GM12864 (cell line): Measurements from ENCODE around the gene VILL.

Experiments used
- DNase-seq: peaks from one replicate; pipeline ENCODE4 v3.0.0-alpha.2; 2011; ENCODE audit warnings: low read depth
- H3K4me3 ChIP-seq: 2 replicates; pipeline ENCODE4 v1.5.1; 2011; ENCODE audit warnings: mild to moderate bottlenecking, low read depth, low read length, control low read depth
- TF ChIP-seq, protein P1 (sequence below): IDR thresholded peaks from 2 replicates; pipeline ENCODE4 v1.5.1; 2011; ENCODE audit warnings: low read depth, mild to moderate bottlenecking, moderate library complexity, low read length, control low read depth, inconsistent platforms; ENCODE audit errors: missing control alignments

VILL gene

DNA sequence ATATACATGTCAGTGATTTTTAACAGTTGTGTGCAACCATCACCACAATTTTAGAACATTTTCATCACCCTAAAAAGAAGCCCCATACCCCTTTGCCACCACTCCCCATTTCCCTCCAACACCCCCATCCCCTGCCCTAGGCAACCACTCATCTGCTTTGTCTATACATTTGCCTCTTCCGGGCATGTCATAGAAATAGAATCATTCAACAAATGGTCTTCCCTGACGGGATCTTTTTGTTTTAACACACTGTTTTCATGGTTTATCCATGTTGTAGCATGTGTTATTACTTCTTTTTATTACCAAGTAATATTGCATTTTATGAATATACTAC is 4.0 kb downstream of the VILL start:
- TF ChIP-seq, protein P1, sequence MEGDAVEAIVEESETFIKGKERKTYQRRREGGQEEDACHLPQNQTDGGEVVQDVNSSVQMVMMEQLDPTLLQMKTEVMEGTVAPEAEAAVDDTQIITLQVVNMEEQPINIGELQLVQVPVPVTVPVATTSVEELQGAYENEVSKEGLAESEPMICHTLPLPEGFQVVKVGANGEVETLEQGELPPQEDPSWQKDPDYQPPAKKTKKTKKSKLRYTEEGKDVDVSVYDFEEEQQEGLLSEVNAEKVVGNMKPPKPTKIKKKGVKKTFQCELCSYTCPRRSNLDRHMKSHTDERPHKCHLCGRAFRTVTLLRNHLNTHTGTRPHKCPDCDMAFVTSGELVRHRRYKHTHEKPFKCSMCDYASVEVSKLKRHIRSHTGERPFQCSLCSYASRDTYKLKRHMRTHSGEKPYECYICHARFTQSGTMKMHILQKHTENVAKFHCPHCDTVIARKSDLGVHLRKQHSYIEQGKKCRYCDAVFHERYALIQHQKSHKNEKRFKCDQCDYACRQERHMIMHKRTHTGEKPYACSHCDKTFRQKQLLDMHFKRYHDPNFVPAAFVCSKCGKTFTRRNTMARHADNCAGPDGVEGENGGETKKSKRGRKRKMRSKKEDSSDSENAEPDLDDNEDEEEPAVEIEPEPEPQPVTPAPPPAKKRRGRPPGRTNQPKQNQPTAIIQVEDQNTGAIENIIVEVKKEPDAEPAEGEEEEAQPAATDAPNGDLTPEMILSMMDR: no peak
- DNase-seq: no peak
- H3K4me3 ChIP-seq: peak overlapping the region; percentile 63

DNA sequence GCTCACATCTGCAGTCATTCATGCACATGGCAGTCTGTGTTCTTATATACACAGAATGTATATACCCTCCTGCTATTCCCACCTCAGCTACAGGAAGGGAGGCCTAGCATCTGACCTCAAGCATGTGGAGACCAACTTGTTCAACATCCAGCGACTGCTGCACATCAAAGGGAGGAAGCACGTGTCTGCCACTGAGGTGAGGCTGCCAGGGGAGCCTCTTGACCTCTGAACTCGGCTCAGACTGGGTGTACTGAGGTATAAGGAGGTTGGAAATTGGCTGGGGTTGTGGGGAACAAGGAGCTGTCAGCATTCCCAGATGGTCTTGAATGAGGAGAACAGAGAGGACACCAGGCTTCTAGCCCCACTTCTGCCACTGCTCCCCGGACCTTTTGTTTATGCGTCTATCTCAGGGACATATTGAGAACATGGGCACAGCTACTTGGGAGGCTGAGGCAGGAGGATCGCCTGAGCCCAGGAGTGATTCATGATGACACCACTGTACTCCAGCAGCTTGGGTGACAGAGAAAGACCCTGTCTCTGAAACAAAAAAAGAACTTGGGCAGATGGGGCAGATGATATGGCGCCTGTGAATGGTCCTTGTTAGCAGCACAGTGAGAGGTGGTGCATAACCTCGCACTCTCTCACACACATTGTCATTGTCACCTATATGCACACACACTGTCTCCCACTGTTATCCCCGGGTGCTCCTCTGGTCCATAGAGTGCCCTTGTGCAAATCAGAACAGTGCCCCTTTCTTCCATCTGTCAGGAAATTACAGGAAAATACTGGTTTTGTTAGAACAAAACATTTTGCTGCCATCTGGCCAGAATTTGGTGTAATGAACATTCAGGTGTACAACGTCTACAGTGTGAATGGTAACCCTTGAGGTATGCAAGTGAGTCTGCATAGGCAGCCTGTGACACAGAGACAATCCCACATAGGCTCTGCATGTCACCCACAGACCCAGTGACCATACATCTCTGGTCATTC is 5.4 kb downstream of the VILL start:
- no peak for DNase-seq
- no peak overlapping the region for H3K4me3 ChIP-seq
- TF ChIP-seq, protein P1: no peak

DNA sequence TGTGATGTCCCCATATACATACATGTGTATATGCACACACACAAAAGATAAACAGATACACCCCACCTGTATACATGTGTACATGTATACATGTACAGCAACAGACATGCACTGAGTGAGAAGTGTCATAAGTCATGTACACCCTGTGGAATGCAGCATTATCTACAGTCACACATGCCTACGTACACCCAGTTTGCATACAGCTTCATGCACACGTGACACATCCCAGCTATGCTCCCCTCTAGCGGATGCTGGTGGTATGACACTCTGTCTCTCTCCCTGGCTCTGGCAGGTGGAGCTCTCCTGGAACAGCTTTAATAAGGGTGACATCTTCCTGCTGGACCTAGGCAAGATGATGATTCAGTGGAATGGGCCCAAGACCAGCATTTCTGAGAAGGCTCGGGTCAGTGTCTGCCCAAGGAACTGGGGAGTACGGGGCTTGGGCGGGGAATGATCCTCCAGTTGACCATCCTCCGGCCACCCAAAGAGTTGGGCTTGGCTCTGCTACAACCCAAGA is 6.3 kb downstream of the VILL start:
- no peak overlapping the region for H3K4me3 ChIP-seq
- DNase-seq: peak; percentile 75
- TF ChIP-seq, protein P1: peak; percentile 98

DNA sequence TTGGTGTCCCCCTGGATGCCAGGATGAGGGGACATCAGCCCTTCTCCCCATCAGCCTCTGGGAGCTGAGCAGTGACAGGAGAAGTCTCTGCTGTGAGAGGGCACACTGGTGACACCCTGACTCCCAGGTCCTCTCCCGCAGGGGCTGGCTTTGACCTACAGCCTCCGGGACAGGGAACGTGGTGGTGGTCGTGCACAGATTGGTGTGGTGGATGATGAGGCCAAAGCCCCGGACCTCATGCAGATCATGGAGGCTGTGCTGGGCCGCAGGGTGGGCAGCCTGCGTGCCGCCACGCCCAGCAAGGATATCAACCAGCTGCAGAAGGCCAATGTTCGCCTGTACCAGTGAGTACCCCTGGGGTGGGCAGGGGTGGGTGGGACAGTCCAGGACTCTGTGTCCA is 6.8 kb downstream of the VILL start:
- DNase-seq: no peak
- TF ChIP-seq, protein P1: no peak
- H3K4me3 ChIP-seq: no peak overlapping the region

DNA sequence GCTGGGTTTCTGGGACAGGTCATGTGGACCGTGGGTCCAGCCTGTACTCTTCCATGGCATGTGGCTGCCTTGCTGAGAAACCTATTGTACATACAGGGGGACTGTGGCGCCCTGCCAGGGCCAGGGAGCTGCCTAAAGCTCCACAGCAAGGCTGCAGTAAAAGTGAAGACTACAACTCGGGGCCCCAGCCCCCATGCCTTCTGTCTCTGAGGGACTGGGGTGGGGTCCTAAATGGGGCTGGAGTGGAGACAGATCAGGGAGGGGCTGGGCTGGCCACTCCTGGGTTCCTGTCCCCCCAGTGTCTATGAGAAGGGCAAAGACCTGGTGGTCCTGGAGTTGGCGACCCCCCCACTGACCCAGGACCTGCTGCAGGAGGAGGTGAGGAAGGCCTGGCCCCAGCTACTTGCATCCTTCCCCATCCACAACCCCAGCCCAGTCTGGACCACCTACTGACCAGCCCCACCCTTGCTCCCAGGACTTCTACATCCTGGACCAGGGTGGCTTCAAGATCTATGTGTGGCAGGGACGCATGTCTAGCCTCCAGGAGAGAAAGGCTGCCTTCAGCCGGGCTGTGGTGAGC is 7.3 kb downstream of the VILL start:
- no peak overlapping the region for H3K4me3 ChIP-seq
- no peak for DNase-seq
- TF ChIP-seq, protein P1: no peak

DNA sequence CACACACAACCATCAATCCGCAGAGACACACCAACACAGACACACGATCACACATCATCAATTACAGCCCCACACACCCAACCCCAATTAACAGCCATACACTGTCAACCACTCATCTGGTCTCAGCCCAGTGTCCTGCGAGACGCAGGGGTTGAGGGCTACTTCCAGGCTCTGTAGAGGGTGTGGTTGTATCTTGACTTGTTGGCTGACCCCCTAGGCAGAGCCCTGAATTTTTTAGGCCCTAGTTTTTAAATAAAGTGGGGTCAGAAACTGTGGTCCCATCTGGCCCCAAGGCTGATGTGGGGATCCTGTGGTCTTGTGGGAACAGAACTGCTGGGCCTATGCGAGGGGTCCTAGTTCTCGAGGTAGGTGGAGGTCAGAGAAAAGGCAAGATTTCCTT is 9.2 kb downstream of the VILL start:
- no peak overlapping the region for H3K4me3 ChIP-seq
- DNase-seq: no peak
- TF ChIP-seq, protein P1: no peak
